H1 (cell line): ENCODE results near the gene USP3. TPM values are rescaled to one million over a fixed set of nuclear protein-coding genes. Genes with fewer than 3 reads are reported as not detected.

Experiments used
- BACH1 ChIP-seq: IDR thresholded peaks from 2 replicates; pipeline ENCODE4 v1.6.1; 2012; ENCODE audit warnings: low read length, improper control_type of control experiment
- CHD7 ChIP-seq: fragments of 300-600 bp; sonication (generic); IDR thresholded peaks from 2 replicates; pipeline ENCODE4 v1.7.1; 2012; ENCODE audit warnings: low read length, moderate library complexity, mild to moderate bottlenecking, inconsistent platforms; ENCODE audit not compliant: insufficient replicate concordance
- E2F6 ChIP-seq: IDR thresholded peaks from 2 replicates; pipeline ENCODE4 v1.6.1; 2012; ENCODE audit warnings: inconsistent platforms
- EZH2 ChIP-seq: fragments of 200-600 bp; sonication (generic); IDR thresholded peaks from 2 replicates; pipeline ENCODE4 v1.7.1; 2012; ENCODE audit warnings: low read depth, mild to moderate bottlenecking, moderate library complexity, low read length, inconsistent platforms; ENCODE audit not compliant: severe bottlenecking
- MAFK ChIP-seq: IDR thresholded peaks from 2 replicates; pipeline ENCODE4 v1.6.1; 2012; ENCODE audit warnings: low read depth, mild to moderate bottlenecking, improper control_type of control experiment, low read length
- NANOG ChIP-seq: IDR thresholded peaks from 2 replicates; pipeline ENCODE4 v1.6.1; 2011; ENCODE audit warnings: low read length, low read depth, mild to moderate bottlenecking, inconsistent platforms; ENCODE audit not compliant: insufficient read depth, poor library complexity, severe bottlenecking
- PHF8 ChIP-seq: fragments of 200-600 bp; sonication (generic); conservative IDR thresholded peaks from 2 replicates; pipeline ENCODE4 v1.7.1; 2012; ENCODE audit warnings: low read depth, mild to moderate bottlenecking, inconsistent platforms, low read length, moderate library complexity
- RNF2 ChIP-seq: fragments of 200-900, 300-1000 bp; sonication (generic); IDR thresholded peaks from 2 replicates; pipeline ENCODE4 v1.7.1; 2016; ENCODE audit warnings: borderline replicate concordance, low read depth, mild to moderate bottlenecking, antibody characterized with exemption, low read length; ENCODE audit not compliant: poor library complexity, severe bottlenecking; ENCODE audit errors: missing control alignments
- polyA plus RNA-seq, 7 experiments: library from polyadenylated mRNA; depleted of rRNA in 3 of 7; stranded (reverse) in 5 of 7; unstranded in 2 of 7; fragments of >200 nt in 5 of 7; fragments of 200-250 nt in 2 of 7; gene quantifications; 1 replicate in 5 of 7; 2 replicates in 1 of 7; 4 replicates in 1 of 7; pipeline versions ENCODE4 v1.2.1 to v1.2.3, GENCODE V29; 2011 to 2013; ENCODE audit warnings: missing spikeins in 2 of 7, mixed read lengths in 2 of 7
- total RNA-seq: library from RNA; stranded (reverse); fragmentation: NEBNext Ultra II Directional; extraction: Animal tissue kit (Norgen Biotek cat#: 25700); gene quantifications from 2 replicates; pipeline ENCODE4 v1.2.1, GENCODE V29; 2021

Gene USP3
- total and polyA plus RNA-seq, 2 of the 8 experiments (the other 6 are each of a cell fraction or from before 2014, with no cell fraction given): 15.5 to 16.2 TPM

- TF ChIP-seq CHD7 (no peak), MAFK (no peak), BACH1 (no peak), E2F6 (no peak), NANOG (no peak), RNF2 (no peak), PHF8 (no peak), EZH2 (no peak)
Observed at GRCh38 chr15:63509056-63509954, 4.9 kb downstream of the USP3 start (continued).
